ENCODE results near the gene PLA2G6. TPM values are rescaled to one million over a fixed set of nuclear protein-coding genes. Genes with fewer than 3 reads are reported as not detected.

PLA2G6 gene
- total and polyA plus RNA-seq, 2 of the 13 experiments (the other 11 are each of a cell fraction or from before 2014, with no cell fraction given), result 4.8 to 11.5 TPM

DNA sequence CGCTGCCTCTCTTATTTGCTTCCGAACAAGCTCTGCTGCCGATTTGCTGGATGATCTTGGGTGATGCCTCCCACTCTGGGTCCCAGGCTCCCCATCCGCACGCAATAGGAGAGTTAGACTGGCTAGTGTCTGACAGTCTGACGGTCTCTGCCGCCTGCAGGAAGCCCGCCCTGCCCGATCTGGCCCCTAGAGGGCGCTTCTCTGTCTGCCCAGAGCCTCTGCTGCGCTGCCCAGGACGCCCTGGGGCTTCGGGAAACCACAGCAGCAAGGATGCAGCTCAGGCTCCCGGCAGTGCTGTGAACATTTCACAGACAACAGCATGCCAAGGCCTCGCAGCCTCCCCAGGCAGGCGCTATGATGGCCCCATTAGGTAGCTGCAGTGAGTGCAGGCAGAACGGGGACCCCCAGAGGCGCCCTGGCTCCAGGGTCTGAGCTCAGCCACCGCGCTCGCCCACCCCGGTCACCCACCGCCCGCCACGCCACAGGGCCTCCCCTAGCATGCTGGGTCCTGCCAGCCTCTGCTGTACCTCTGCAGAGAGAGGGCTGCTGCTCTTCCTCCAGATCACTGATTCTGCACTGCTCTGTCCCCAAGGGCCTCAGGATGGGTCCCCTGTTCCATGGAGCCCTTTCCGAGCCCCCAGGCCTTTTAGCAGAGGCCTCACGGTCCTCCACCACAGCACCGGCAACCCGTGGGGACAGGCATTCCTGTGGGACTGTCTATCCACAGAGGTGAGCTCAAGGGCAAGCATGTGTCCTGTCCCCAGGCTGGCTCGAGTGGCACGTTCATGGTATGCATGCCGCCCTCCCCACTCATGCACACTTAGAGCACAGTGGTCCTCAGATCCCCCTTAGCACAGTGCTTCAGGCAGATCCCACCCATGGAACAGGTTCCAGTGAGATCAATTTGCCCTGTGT, 66.9 kb downstream of the PLA2G6 start (continued):
- TF ChIP-seq AKAP8 (CRISPR knock-in tag; IDR thresholded peaks at IDR 0.05), result no peak
- TF ChIP-seq SIX4 (CRISPR knock-in tag; IDR thresholded peaks at IDR 0.05), result no peak
- TF ChIP-seq, protein P1, sequence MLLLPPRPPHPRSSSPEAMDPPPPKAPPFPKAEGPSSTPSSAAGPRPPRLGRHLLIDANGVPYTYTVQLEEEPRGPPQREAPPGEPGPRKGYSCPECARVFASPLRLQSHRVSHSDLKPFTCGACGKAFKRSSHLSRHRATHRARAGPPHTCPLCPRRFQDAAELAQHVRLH (CRISPR knock-in tag; IDR thresholded peaks at IDR 0.05; ENCODE audit: borderline replicate concordance, low read depth), result 0 out of 2 replicates have a peak, but pooled peaks have one; percentile 41
- TF ChIP-seq MIER2 (CRISPR knock-in tag; IDR thresholded peaks at IDR 0.05), result no peak
- TF ChIP-seq ZNF773 (CRISPR knock-in tag; IDR thresholded peaks at IDR 0.05; ENCODE audit: borderline replicate concordance), result no peak
- no peak for TF ChIP-seq TAF15 (IDR thresholded peaks at IDR 0.05; ENCODE audit: low read depth, low read length, poor library complexity, severe bottlenecking)
- no peak for TF ChIP-seq HDAC6 (IDR thresholded peaks at IDR 0.05; ENCODE audit: low read depth, low read length)
- no peak for TF ChIP-seq ZNF331 (CRISPR knock-in tag; IDR thresholded peaks at IDR 0.05)
- TF ChIP-seq, protein P2, sequence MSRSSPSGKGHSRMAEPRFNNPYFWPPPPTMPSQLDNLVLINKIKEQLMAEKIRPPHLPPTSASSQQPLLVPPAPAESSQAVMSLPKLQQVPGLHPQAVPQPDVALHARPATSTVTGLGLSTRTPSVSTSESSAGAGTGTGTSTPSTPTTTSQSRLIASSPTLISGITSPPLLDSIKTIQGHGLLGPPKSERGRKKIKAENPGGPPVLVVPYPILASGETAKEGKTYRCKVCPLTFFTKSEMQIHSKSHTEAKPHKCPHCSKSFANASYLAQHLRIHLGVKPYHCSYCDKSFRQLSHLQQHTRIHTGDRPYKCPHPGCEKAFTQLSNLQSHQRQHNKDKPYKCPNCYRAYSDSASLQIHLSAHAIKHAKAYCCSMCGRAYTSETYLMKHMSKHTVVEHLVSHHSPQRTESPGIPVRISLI (CRISPR knock-in tag; IDR thresholded peaks at IDR 0.05; ENCODE audit: borderline replicate concordance), result no peak
- TF ChIP-seq, protein P3, sequence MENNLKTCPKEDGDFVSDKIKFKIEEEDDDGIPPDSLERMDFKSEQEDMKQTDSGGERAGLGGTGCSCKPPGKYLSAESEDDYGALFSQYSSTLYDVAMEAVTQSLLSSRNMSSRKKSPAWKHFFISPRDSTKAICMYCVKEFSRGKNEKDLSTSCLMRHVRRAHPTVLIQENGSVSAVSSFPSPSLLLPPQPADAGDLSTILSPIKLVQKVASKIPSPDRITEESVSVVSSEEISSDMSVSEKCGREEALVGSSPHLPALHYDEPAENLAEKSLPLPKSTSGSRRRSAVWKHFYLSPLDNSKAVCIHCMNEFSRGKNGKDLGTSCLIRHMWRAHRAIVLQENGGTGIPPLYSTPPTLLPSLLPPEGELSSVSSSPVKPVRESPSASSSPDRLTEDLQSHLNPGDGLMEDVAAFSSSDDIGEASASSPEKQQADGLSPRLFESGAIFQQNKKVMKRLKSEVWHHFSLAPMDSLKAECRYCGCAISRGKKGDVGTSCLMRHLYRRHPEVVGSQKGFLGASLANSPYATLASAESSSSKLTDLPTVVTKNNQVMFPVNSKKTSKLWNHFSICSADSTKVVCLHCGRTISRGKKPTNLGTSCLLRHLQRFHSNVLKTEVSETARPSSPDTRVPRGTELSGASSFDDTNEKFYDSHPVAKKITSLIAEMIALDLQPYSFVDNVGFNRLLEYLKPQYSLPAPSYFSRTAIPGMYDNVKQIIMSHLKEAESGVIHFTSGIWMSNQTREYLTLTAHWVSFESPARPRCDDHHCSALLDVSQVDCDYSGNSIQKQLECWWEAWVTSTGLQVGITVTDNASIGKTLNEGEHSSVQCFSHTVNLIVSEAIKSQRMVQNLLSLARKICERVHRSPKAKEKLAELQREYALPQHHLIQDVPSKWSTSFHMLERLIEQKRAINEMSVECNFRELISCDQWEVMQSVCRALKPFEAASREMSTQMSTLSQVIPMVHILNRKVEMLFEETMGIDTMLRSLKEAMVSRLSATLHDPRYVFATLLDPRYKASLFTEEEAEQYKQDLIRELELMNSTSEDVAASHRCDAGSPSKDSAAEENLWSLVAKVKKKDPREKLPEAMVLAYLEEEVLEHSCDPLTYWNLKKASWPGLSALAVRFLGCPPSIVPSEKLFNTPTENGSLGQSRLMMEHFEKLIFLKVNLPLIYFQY (CRISPR knock-in tag; IDR thresholded peaks at IDR 0.05; ENCODE audit: borderline replicate concordance), result no peak
- TF ChIP-seq ZKSCAN8 (CRISPR knock-in tag; IDR thresholded peaks at IDR 0.05; ENCODE audit: borderline replicate concordance), result no peak
- no peak for TF ChIP-seq SRY (CRISPR knock-in tag; IDR thresholded peaks at IDR 0.05)
- TF ChIP-seq ZNF235 (CRISPR knock-in tag; IDR thresholded peaks at IDR 0.05; ENCODE audit: borderline replicate concordance), result no peak
- TF ChIP-seq HNF4G (IDR thresholded peaks at IDR 0.05; ENCODE audit: borderline replicate concordance, low read depth, low read length), result no peak
- no peak for TF ChIP-seq HNF4G (CRISPR knock-in tag; IDR thresholded peaks at IDR 0.05; ENCODE audit: borderline replicate concordance, low read depth)
- no peak for TF ChIP-seq NFIC (IDR thresholded peaks at IDR 0.05; ENCODE audit: low read length)
- TF ChIP-seq, protein P4, sequence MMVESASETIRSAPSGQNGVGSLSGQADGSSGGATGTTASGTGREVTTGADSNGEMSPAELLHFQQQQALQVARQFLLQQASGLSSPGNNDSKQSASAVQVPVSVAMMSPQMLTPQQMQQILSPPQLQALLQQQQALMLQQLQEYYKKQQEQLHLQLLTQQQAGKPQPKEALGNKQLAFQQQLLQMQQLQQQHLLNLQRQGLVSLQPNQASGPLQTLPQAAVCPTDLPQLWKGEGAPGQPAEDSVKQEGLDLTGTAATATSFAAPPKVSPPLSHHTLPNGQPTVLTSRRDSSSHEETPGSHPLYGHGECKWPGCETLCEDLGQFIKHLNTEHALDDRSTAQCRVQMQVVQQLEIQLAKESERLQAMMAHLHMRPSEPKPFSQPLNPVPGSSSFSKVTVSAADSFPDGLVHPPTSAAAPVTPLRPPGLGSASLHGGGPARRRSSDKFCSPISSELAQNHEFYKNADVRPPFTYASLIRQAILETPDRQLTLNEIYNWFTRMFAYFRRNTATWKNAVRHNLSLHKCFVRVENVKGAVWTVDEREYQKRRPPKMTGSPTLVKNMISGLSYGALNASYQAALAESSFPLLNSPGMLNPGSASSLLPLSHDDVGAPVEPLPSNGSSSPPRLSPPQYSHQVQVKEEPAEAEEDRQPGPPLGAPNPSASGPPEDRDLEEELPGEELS (CRISPR knock-in tag; IDR thresholded peaks at IDR 0.05), result no peak
- no peak for TF ChIP-seq KMT2B (CRISPR knock-in tag; IDR thresholded peaks at IDR 0.05)
- no peak for TF ChIP-seq NR2F6 (IDR thresholded peaks at IDR 0.05)
- TF ChIP-seq NR2F6 (CRISPR knock-in tag; IDR thresholded peaks at IDR 0.05), result peak; percentile 31; the same call in 1 of the 2 replicates
